ENCODE results near the gene MCF2L2.

The MCF2L2 gene

GRCh38 chr3:183158113-183158512 lies 270.3 kb downstream of the MCF2L2 start:
- no peak for DNase-seq

GRCh38 chr3:183156266-183156665 lies 272.2 kb downstream of the MCF2L2 start:
- no peak for DNase-seq

GRCh38 chr3:183155499-183155898 lies 272.9 kb downstream of the MCF2L2 start:
- no peak for DNase-seq

- DNase-seq: no peak
These were observed 275.0 kb downstream of the MCF2L2 start for GRCh38 chr3:183153210-183153950.

GRCh38 chr3:183151821-183152351 lies 276.5 kb downstream of the MCF2L2 start:
- DNase-seq: no peak

GRCh38 chr3:183151086-183151485 lies 277.3 kb downstream of the MCF2L2 start:
- DNase-seq: no peak

DNA sequence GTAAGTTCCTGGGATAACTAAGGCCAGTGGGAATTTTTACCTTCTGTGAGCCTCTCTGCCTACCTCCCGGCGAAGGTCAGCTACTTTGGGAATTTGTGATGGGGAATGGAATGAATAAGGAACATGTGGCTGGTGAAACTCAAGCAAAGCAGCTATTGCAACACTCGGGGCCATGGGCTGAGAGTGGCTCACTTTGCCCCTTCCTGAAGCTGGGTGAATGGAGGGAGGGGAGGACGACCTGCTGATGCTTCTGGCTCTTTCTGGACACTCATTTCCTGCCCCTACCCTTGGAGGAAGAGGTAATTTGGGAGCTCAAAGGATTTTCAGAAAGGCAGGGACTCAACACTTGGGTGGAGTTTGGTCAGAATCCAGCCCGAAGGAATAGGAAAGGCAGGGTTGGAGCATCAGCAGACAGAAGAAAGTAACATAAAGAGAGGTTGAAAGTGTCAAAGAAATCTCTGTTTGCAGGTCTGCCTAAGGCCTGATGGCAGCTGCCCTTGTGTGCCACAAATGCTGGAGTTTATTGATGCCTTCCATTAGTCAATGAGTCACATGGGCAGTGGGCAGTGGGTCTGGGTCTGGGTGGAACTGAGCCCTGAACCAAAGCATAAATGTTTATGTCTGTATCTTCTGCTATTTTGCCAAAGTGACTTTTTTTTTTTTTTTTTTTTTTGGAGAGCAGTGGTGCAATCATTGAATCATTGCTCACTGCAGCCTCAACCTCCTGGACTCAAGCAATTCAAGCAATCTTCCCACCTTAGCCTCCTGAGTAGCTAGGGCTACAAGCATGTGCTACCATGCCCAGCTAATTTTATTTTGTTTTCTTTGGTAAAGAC lies 278.3 kb downstream of the MCF2L2 start:
- DNase-seq: no peak

- DNase-seq: no peak
These were observed 280.4 kb downstream of the MCF2L2 start for GRCh38 chr3:183148056-183148455.

DNA sequence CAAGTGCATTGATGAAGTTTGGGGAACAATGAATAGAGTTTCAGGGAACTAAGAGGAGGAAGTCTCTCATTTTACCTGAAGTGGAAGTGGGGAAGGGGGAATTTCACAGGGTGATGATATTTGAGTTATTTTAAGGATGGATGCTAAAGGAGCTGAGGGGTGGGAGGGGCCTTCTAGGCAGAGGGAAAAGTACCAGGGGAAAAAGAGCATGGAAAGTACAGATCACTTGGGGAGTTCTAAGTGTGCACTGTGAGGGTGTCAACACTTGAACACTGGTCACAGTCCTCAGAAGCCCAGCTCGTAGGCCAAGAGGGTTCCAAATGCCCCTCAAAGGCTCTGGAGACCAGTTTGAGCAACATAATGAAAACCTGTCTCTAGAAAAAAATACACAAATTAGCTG lies 284.1 kb downstream of the MCF2L2 start:
- DNase-seq: no peak

- DNase-seq: no peak
These were observed 286.2 kb downstream of the MCF2L2 start for GRCh38 chr3:183142199-183142598.

GRCh38 chr3:183134844-183135243 lies 293.6 kb downstream of the MCF2L2 start:
- DNase-seq: no peak

- no peak for DNase-seq
These were observed 296.0 kb downstream of the MCF2L2 start for GRCh38 chr3:183132409-183132808.

GRCh38 chr3:183131735-183132134 lies 296.7 kb downstream of the MCF2L2 start:
- DNase-seq: no peak

GRCh38 chr3:183131186-183131725 lies 297.2 kb downstream of the MCF2L2 start:
- no peak for DNase-seq

GRCh38 chr3:183129243-183129642 lies 299.2 kb downstream of the MCF2L2 start:
- DNase-seq: no peak

DNA sequence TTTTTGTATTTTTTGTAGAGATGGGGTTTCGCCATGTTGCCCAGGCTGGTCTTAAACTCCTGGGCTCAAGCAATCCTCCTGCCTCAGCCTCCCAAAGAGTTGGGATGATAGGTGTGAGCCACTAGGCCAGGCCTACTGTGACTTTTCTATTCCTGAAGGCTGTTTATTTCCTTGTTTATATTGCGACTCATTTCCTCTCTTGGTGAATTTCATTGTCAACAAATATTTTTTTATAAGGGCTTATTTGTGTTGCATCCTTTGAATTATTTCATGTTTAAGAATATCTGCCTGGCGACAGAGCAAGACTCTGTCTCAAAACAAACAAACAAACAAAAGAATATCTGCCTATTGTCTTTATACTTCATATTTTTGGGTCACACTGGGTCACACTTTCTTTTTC lies 299.7 kb downstream of the MCF2L2 start:
- DNase-seq: no peak
